ENCODE measurements around the gene MYOCD. TPM values are rescaled to one million over a fixed set of nuclear protein-coding genes. Genes with fewer than 3 reads are reported as not detected.

Gene MYOCD
- total RNA-seq, 3 donors from 2014 or later = 0.64 to 2.6 (median 1.5) TPM

GRCh38 chr17:12667299-12667958, 1.7 kb downstream of the MYOCD start:
- TF ChIP-seq, protein P1, sequence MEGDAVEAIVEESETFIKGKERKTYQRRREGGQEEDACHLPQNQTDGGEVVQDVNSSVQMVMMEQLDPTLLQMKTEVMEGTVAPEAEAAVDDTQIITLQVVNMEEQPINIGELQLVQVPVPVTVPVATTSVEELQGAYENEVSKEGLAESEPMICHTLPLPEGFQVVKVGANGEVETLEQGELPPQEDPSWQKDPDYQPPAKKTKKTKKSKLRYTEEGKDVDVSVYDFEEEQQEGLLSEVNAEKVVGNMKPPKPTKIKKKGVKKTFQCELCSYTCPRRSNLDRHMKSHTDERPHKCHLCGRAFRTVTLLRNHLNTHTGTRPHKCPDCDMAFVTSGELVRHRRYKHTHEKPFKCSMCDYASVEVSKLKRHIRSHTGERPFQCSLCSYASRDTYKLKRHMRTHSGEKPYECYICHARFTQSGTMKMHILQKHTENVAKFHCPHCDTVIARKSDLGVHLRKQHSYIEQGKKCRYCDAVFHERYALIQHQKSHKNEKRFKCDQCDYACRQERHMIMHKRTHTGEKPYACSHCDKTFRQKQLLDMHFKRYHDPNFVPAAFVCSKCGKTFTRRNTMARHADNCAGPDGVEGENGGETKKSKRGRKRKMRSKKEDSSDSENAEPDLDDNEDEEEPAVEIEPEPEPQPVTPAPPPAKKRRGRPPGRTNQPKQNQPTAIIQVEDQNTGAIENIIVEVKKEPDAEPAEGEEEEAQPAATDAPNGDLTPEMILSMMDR (IDR thresholded peaks at IDR 0.05) = peak in 1 of 3 donors; percentile 23
- TF ChIP-seq POLR2AphosphoS5 (IDR thresholded peaks at IDR 0.05) = no peak
- DNase-seq (ENCODE audit: low spot score in 2 of 2) = no peak
- no peak overlapping the region for H3K27ac ChIP-seq
- H3K9me3 ChIP-seq = no peaks in the 10 kb centered on the region
- H3K4me1 ChIP-seq = no peaks in the 10 kb centered on the region
- no peaks in the 10 kb centered on the region for H3K36me3 ChIP-seq
- H3K4me3 ChIP-seq = no peak overlapping the region
- intact Hi-C loops (cut with DNase I; ENCODE audit: low total_unique reads) = loop anchor here (10.0 kb wide), 1 partner anchor 113 kb away; no protein-coding TSS in a partner anchor
- H3K27me3 ChIP-seq = peaks cover 0 to 36% of the 10 kb centered on the region in 2 donors

- no peaks in the 10 kb centered on the region for H3K9me3 ChIP-seq
- no peak for TF ChIP-seq POLR2A (IDR thresholded peaks at IDR 0.05)
- TF ChIP-seq, protein P1 (IDR thresholded peaks at IDR 0.05) = no peak
- TF ChIP-seq POLR2AphosphoS5 (IDR thresholded peaks at IDR 0.05) = no peak
- no peaks in the 10 kb centered on the region for H3K4me1 ChIP-seq
- H3K4me3 ChIP-seq = no peak overlapping the region
- DNase-seq (ENCODE audit: low spot score in 2 of 2) = no peak
- H3K36me3 ChIP-seq = no peaks in the 10 kb centered on the region
- no peak overlapping the region for H3K27ac ChIP-seq
- intact Hi-C loops (cut with DNase I; ENCODE audit: low total_unique reads) = no loop called here
- H3K27me3 ChIP-seq = peaks cover 0 to 3% of the 10 kb centered on the region in 2 donors
Observed at GRCh38 chr17:12671906-12672305, 6.2 kb downstream of the MYOCD start.

DNA sequence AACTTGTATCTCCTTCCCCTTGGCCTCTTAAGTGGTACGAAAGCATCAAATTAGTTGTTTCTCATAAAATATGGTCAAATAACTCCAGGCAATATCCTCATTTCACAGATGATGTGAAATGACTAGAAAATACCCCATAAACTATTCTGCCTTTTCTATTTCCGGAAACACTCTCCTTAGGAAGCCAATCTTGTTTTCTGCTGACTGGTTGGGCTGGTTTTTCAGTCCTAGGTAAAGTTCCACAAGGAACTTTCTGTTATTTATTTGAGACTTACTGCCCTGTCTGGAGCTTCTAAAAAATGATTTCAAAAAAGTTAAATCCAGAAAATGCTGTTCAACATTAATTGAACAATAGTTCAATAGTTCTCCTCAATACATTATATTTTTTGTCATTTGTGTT, 7.3 kb downstream of the MYOCD start:
- Histone ChIP-seq H3K4me3 (no peak overlapping the region), H3K27ac (peak overlapping the region in 1 of 2 donors; percentile 60), H3K27me3 (no peaks in the 10 kb centered on the region), H3K9me3 (no peaks in the 10 kb centered on the region), H3K36me3 (no peaks in the 10 kb centered on the region), H3K4me1 (no peaks in the 10 kb centered on the region)
- intact Hi-C loops (cut with DNase I; ENCODE audit: low total_unique reads) = no loop called here
- TF ChIP-seq, protein P1 (IDR thresholded peaks at IDR 0.05) = no peak
- TF ChIP-seq POLR2AphosphoS5 (IDR thresholded peaks at IDR 0.05) (no peak), POLR2A (IDR thresholded peaks at IDR 0.05) (no peak)
- no peak for DNase-seq (ENCODE audit: low spot score in 2 of 2)

DNA sequence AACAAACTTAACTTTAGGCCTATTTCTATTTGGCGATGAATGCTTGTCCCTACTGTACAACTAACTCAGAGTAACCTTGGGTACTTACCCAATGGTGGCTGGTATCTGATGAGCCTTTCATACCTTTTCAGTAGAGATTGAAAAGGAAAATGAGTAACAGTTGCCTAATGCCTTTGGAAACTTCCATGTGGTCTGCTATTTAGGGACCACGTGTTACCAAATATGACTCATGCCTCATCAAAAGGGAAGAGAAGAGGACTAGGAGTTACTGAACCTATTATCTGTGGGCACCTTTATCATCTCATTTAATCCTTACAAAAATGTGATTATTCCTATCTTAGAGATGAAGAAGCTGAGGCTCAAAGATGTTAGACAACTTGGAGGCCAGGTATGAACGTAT, 8.1 kb downstream of the MYOCD start:
- Histone ChIP-seq H3K4me3 (no peak overlapping the region), H3K36me3 (no peaks in the 10 kb centered on the region), H3K27me3 (no peaks in the 10 kb centered on the region), H3K27ac (peak overlapping the region in 1 of 2 donors; percentile 60), H3K4me1 (no peaks in the 10 kb centered on the region), H3K9me3 (no peaks in the 10 kb centered on the region)
- no peak for DNase-seq (ENCODE audit: low spot score in 2 of 2)
- no peak for TF ChIP-seq POLR2A (IDR thresholded peaks at IDR 0.05)
- TF ChIP-seq POLR2AphosphoS5 (IDR thresholded peaks at IDR 0.05) = no peak
- TF ChIP-seq, protein P1 (IDR thresholded peaks at IDR 0.05) = no peak
- intact Hi-C loops (cut with DNase I; ENCODE audit: low total_unique reads) = no loop called here

GRCh38 chr17:12680407-12680897, 14.8 kb downstream of the MYOCD start:
- Histone ChIP-seq H3K9me3 (no peaks in the 10 kb centered on the region), H3K27me3 (no peaks in the 10 kb centered on the region), H3K4me1 (no peaks in the 10 kb centered on the region), H3K27ac (no peak overlapping the region), H3K4me3 (peak overlapping the region in 1 of 3 donors; percentile 47), H3K36me3 (no peaks in the 10 kb centered on the region)
- intact Hi-C loops (cut with DNase I; ENCODE audit: low total_unique reads) = no loop called here
- DNase-seq (ENCODE audit: low spot score in 2 of 2) = no peak
- TF ChIP-seq POLR2AphosphoS5 (IDR thresholded peaks at IDR 0.05) = no peak
- no peak for TF ChIP-seq POLR2A (IDR thresholded peaks at IDR 0.05)
